GM13977 (cell line): Measurements from ENCODE around the gene NT5DC2.

Experiments
- DNase-seq: peaks from one replicate; pipeline ENCODE4 v3.0.0; 2012; ENCODE audit warnings: low spot score
- CTCF ChIP-seq: IDR thresholded peaks from 2 replicates; pipeline ENCODE4 v1.5.1; 2012; ENCODE audit warnings: mild to moderate bottlenecking, control low read depth; ENCODE audit not compliant: insufficient read depth; ENCODE audit errors: extremely low read depth, missing control alignments
- in situ Hi-C: fragments of 300-500 bp; cut with MboI; formaldehyde crosslinking; loops from one replicate; pipeline ENCODE4 v1.12.0; 2022; ENCODE audit warnings: low sequenced_read_pairs, low pct_unique_long_range_greater_than_20kb, mixed read lengths, inconsistent platforms; ENCODE audit not compliant: unreplicated experiment

Gene NT5DC2

GRCh38 chr3:52488746-52489145 is 44.9 kb downstream of the NT5DC2 start:
- in situ Hi-C loops = no loop called here
- no peak for TF ChIP-seq CTCF
- no peak for DNase-seq

GRCh38 chr3:52487788-52488691 is 45.6 kb downstream of the NT5DC2 start:
- TF ChIP-seq CTCF = no peak
- in situ Hi-C loops = no loop called here
- no peak for DNase-seq

- no peak for DNase-seq
- in situ Hi-C loops = no loop called here
- no peak for TF ChIP-seq CTCF
Measured at GRCh38 chr3:52487050-52487787, 46.4 kb downstream of the NT5DC2 start.

- in situ Hi-C loops = no loop called here
- DNase-seq = no peak
- TF ChIP-seq CTCF = no peak
Measured at GRCh38 chr3:52484680-52485461, 48.8 kb downstream of the NT5DC2 start.

- no peak for DNase-seq
- TF ChIP-seq CTCF = no peak
- in situ Hi-C loops = no loop called here
Measured at GRCh38 chr3:52483577-52484381, 49.9 kb downstream of the NT5DC2 start.

- DNase-seq = no peak
- TF ChIP-seq CTCF = no peak
- in situ Hi-C loops = no loop called here
Measured at GRCh38 chr3:52483081-52483480, 50.6 kb downstream of the NT5DC2 start.
